ENCODE measurements around the gene EMP2.

The EMP2 gene

DNA sequence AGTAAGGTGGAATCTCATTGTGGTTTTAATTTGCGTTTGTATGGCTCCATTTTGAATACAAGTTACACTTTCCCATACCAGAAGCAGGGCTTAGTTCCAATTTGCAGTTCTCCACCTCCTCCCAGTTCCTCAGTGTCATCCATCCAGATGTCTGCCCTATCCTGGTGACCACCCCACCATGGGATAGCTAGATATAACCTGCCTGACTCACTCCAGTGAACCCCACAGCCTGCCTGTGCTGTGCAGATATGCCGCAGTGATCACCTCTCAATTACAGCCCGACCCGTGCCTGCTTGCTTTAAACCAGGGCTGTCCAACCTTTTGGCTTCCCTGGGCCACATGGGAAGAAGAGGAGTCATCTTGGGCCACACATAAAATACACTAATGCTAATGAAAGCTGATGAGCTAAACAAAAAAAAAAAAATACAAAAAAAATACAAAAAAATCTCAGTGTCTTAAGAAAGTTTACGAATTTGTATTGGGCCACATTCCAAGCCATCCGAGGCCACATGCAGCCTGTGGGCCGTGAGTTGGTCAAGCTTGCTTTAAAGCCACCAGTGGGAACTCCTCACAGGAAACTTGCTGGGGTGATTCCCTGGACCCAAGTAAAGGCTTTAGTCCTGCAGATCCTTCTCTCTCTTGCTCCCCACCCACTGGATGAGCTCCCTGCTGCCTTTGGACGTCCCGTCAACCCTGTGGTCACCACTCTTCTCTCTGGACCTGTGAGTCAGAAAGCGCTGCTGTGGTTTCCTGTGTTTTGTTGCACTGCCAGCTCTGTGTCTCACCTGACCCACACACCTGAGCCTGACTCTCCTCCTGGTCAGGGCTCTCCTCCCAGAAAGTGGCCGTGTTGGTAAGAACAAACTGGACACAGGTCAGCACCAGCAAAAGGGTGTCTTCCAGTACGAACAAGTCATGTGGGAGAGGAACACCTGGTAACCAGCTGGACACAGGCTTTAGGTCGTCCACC is 83.0 kb downstream of the EMP2 start:
- Histone ChIP-seq H3K4me1 (ENCODE audit: insufficient read depth, low read length, severe bottlenecking) (peaks cover 6% of the 10 kb centered on the region), H2AFZ (ENCODE audit: low read length) (no peak overlapping the region), H3K27ac (ENCODE audit: low read depth, low read length, poor library complexity, severe bottlenecking) (no peak overlapping the region), H3K36me3 (ENCODE audit: insufficient read depth, low read length) (no peaks in the 10 kb centered on the region), H3K79me2 (ENCODE audit: insufficient read depth, low read length) (no peaks in the 10 kb centered on the region), H3K9me3 (ENCODE audit: low read length) (peaks cover 10% of the 10 kb centered on the region; the same call in 1 of the 2 replicates), H3K4me3 (ENCODE audit: low read depth, low read length, poor library complexity, severe bottlenecking) (no peak overlapping the region), H3K27me3 (ENCODE audit: insufficient read depth, low read length) (no peaks in the 10 kb centered on the region), H3K4me2 (ENCODE audit: low read length) (no peak overlapping the region), H3K9me2 (ENCODE audit: low read depth, low read length) (no peaks in the 10 kb centered on the region), H3F3A (ENCODE audit: insufficient read depth, low read length) (no peaks in the 10 kb centered on the region), H4K20me1 (ENCODE audit: insufficient read depth, low read length) (no peaks in the 10 kb centered on the region), H3K9ac (ENCODE audit: low read length) (no peak overlapping the region)
- no peak for TF ChIP-seq EZH2 (IDR thresholded peaks at IDR 0.05; ENCODE audit: borderline replicate concordance, low read length)
- TF ChIP-seq, protein P1, sequence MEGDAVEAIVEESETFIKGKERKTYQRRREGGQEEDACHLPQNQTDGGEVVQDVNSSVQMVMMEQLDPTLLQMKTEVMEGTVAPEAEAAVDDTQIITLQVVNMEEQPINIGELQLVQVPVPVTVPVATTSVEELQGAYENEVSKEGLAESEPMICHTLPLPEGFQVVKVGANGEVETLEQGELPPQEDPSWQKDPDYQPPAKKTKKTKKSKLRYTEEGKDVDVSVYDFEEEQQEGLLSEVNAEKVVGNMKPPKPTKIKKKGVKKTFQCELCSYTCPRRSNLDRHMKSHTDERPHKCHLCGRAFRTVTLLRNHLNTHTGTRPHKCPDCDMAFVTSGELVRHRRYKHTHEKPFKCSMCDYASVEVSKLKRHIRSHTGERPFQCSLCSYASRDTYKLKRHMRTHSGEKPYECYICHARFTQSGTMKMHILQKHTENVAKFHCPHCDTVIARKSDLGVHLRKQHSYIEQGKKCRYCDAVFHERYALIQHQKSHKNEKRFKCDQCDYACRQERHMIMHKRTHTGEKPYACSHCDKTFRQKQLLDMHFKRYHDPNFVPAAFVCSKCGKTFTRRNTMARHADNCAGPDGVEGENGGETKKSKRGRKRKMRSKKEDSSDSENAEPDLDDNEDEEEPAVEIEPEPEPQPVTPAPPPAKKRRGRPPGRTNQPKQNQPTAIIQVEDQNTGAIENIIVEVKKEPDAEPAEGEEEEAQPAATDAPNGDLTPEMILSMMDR (IDR thresholded peaks at IDR 0.05; ENCODE audit: low read length): no peak

DNA sequence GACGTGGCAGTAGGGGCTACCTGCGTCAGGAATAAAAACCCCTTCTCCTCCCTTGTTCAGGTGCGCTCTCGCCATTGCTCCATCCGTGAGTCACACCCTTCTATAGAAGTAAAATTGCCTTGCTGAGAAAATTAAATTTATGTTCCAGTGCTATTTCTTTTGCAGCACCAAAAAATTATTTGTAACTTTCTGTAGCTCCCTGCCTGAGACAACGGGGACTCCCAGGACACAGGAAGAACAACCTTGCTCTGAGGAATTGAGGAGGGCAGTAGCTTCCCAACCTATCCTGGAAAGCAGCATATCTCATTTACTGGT is 85.4 kb downstream of the EMP2 start:
- Histone ChIP-seq H4K20me1 (ENCODE audit: insufficient read depth, low read length) (no peaks in the 10 kb centered on the region), H3K4me3 (ENCODE audit: low read depth, low read length, poor library complexity, severe bottlenecking) (no peak overlapping the region), H3K4me2 (ENCODE audit: low read length) (no peak overlapping the region), H3K27me3 (ENCODE audit: insufficient read depth, low read length) (no peaks in the 10 kb centered on the region), H3K9me3 (ENCODE audit: low read length) (peaks cover 10% of the 10 kb centered on the region; the same call in 1 of the 2 replicates), H3K79me2 (ENCODE audit: insufficient read depth, low read length) (no peaks in the 10 kb centered on the region), H3K36me3 (ENCODE audit: insufficient read depth, low read length) (no peaks in the 10 kb centered on the region), H2AFZ (ENCODE audit: low read length) (no peak overlapping the region), H3F3A (ENCODE audit: insufficient read depth, low read length) (no peaks in the 10 kb centered on the region), H3K4me1 (ENCODE audit: insufficient read depth, low read length, severe bottlenecking) (no peaks in the 10 kb centered on the region), H3K27ac (ENCODE audit: low read depth, low read length, poor library complexity, severe bottlenecking) (no peak overlapping the region), H3K9me2 (ENCODE audit: low read depth, low read length) (no peaks in the 10 kb centered on the region), H3K9ac (ENCODE audit: low read length) (no peak overlapping the region)
- TF ChIP-seq EZH2 (IDR thresholded peaks at IDR 0.05; ENCODE audit: borderline replicate concordance, low read length): no peak
- TF ChIP-seq, protein P1 (IDR thresholded peaks at IDR 0.05; ENCODE audit: low read length): no peak

DNA sequence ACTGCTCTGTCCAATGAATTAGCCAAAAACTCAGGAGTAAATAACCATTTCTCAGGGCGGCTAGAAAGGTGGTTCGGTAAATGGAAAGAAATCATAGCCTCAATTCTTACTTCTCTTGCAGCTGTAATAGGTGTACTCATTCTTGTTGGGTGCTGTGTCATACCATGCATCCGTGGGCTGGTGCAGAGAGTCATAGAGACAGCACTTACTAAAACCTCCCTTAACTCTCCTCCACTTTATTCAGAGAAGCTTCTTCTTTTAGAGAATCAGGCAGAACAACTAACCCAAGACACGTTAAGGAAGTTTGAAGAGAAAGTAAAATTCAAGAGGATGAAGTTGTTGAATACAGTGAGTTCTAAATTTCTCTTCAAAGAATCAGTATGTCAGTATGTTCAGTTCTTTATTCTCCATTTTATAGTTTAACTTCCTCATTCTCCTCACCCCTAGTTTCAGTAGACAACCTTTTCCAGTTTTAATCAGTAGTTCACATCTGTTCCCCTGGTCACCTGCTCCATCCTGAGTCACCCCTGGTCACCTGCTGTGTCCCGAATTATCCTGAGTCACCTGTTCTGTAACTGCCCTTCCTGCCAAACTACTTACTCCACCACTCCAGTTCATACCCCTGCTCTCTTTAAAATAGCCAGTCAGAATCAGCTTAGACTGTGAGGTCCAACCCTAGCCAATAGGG is 85.9 kb downstream of the EMP2 start:
- no peaks in the 10 kb centered on the region for H4K20me1 ChIP-seq (ENCODE audit: insufficient read depth, low read length)
- TF ChIP-seq, protein P1 (IDR thresholded peaks at IDR 0.05; ENCODE audit: low read length): no peak
- TF ChIP-seq EZH2 (IDR thresholded peaks at IDR 0.05; ENCODE audit: borderline replicate concordance, low read length): no peak
- no peaks in the 10 kb centered on the region for H3K27me3 ChIP-seq (ENCODE audit: insufficient read depth, low read length)
- no peaks in the 10 kb centered on the region for H3K9me2 ChIP-seq (ENCODE audit: low read depth, low read length)
- H3K79me2 ChIP-seq (ENCODE audit: insufficient read depth, low read length): no peaks in the 10 kb centered on the region
- H3K4me3 ChIP-seq (ENCODE audit: low read depth, low read length, poor library complexity, severe bottlenecking): no peak overlapping the region
- H3K9me3 ChIP-seq (ENCODE audit: low read length): peaks cover 10% of the 10 kb centered on the region; the same call in 1 of the 2 replicates
- H3F3A ChIP-seq (ENCODE audit: insufficient read depth, low read length): no peaks in the 10 kb centered on the region
- H2AFZ ChIP-seq (ENCODE audit: low read length): no peak overlapping the region
- H3K9ac ChIP-seq (ENCODE audit: low read length): no peak overlapping the region
- no peaks in the 10 kb centered on the region for H3K36me3 ChIP-seq (ENCODE audit: insufficient read depth, low read length)
- H3K4me2 ChIP-seq (ENCODE audit: low read length): no peak overlapping the region
- H3K4me1 ChIP-seq (ENCODE audit: insufficient read depth, low read length, severe bottlenecking): no peaks in the 10 kb centered on the region
- H3K27ac ChIP-seq (ENCODE audit: low read depth, low read length, poor library complexity, severe bottlenecking): no peak overlapping the region

All from OCI-LY1 (cell line).